ENCODE data around the gene WDR33. TPM values are rescaled to one million over a fixed set of nuclear protein-coding genes. Genes with fewer than 3 reads are reported as not detected.
A peak's percentile ranks its signal among the peaks of the same experiment; 100 is the strongest.
"Not testable (repeated sequence)": the region's sequence is repeated elsewhere in the genome, so short reads cannot be mapped to it uniquely, and the experiment has no call there.

The WDR33 gene
- polyA plus RNA-seq (ENCODE audit: insufficient read length), result 28.3 TPM

- DNase-seq, result peak; percentile 94
These were observed at the start of gene WDR33 for GRCh38 chr2:127810619-127811396. WDR33 (minus strand) TSS chr2:127811171; CDS start chr2:127770981, 40,190 bp downstream.

GRCh38 chr2:127860130-127860529 lies 49.2 kb upstream of the WDR33 start:
- DNase-seq, result peak; percentile 53

GRCh38 chr2:127859712-127860085 lies 48.7 kb upstream of the WDR33 start:
- DNase-seq, result no peak

- DNase-seq, result no peak
These were observed 46.4 kb upstream of the WDR33 start for GRCh38 chr2:127857265-127857808.

GRCh38 chr2:127853671-127854070 lies 42.7 kb upstream of the WDR33 start:
- no peak for DNase-seq

- DNase-seq, result no peak
These were observed 41.4 kb upstream of the WDR33 start for GRCh38 chr2:127852388-127852787.

GRCh38 chr2:127847931-127848330 lies 37.0 kb upstream of the WDR33 start:
- DNase-seq, result no peak

- DNase-seq, result no peak
These were observed 34.0 kb upstream of the WDR33 start for GRCh38 chr2:127844973-127845372.

- no peak for DNase-seq
These were observed 32.7 kb upstream of the WDR33 start for GRCh38 chr2:127843677-127844076.

GRCh38 chr2:127841466-127842178 lies 30.7 kb upstream of the WDR33 start:
- DNase-seq, result no peak

GRCh38 chr2:127840893-127841292 lies 29.9 kb upstream of the WDR33 start:
- no peak for DNase-seq

GRCh38 chr2:127834951-127835350 lies 24.0 kb upstream of the WDR33 start:
- DNase-seq, result no peak

GRCh38 chr2:127829845-127830246 lies 18.9 kb upstream of the WDR33 start:
- no peak for DNase-seq

- not testable (repeated sequence) for DNase-seq
These were observed 15.7 kb upstream of the WDR33 start for GRCh38 chr2:127826708-127827107.

GRCh38 chr2:127826047-127826446 lies 15.1 kb upstream of the WDR33 start:
- DNase-seq, result no peak

- DNase-seq, result no peak
These were observed 9.2 kb upstream of the WDR33 start for GRCh38 chr2:127820080-127820668.

- DNase-seq, result no peak
These were observed 7.9 kb upstream of the WDR33 start for GRCh38 chr2:127818794-127819425.

- DNase-seq, result no peak
These were observed 7.3 kb upstream of the WDR33 start for GRCh38 chr2:127818241-127818640.

GRCh38 chr2:127814677-127815076 lies 3.7 kb upstream of the WDR33 start:
- no peak for DNase-seq

- DNase-seq, result not testable (repeated sequence)
These were observed 1.5 kb upstream of the WDR33 start for GRCh38 chr2:127812441-127812840.

GRCh38 chr2:127811397-127812321 lies 688 bp upstream of the WDR33 start:
- DNase-seq, result no peak

GRCh38 chr2:127810156-127810618 lies 784 bp downstream of the WDR33 start:
- no peak for DNase-seq

Measured in hindlimb muscle (tissue), 1 donor.